ENCODE results near the gene LRRC59. TPM values are rescaled to one million over a fixed set of nuclear protein-coding genes. Genes with fewer than 3 reads are reported as not detected.

Gene LRRC59
- total and polyA plus RNA-seq, 2 donors (not counting 1 experiment from before 2014, with no cell fraction given): 27.7 to 31.2 TPM

DNA sequence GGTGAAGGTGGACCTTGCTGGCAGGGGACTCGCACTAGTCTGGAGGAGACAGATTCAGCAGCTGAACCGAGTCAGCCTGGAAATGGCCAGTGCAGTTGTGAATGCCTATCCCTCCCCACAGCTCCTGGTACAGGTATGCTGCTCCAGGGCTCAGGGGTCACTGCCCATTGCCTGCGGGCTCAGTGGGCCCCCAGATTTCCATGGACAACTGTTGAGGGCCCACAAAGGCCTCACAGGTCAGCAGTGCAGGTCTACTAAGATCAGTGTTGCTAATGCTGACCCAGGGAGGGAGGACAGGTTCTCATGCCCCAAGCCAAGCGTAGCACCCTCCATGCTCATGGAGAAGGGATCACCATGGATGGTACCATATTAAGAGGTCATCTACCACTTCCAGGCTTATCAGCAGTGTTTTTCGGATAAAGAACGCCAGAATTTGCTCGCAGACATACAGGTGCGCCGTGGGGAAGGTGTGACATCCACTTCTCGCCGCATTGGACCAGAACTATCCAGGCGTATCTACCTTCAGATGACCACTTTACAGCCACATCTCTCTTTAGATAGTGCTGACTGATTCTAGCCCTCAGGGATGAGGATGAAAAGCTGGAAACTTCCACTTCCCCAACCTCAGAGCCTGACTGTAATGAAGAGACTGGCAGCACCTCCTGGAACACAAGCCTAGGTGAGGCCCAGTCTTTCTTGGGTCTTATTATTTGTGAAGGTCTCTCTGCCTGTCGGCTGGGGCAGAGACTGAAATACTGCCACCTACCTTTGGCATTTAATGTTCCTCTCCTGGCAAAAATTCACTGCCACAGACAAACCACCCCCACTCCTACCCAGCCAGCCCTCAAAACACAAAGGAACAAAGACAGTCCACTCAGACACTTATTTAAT is 16.7 kb downstream of the LRRC59 start:
- Histone ChIP-seq H3K4me1 (ENCODE audit: control insufficient read depth in 2 of 2, insufficient read depth in 2 of 2, low read length in 2 of 2) (no peaks in the 10 kb centered on the region), H3K27ac (ENCODE audit: low read length in 2 of 2) (no peak overlapping the region), H3K79me2 (ENCODE audit: control insufficient read depth, insufficient read depth, low read length) (no peaks in the 10 kb centered on the region), H3K9ac (ENCODE audit: low read length) (no peak overlapping the region), H3K36me3 (replicated peaks in 1 of 2; ENCODE audit: control extremely low read depth in 1 of 2, control insufficient read depth in 1 of 2, extremely low read depth in 1 of 2, insufficient read depth in 2 of 2, low read length in 1 of 2) (peaks cover 16 to 48% of the 10 kb centered on the region in 2 experiments), H3K4me3 (ENCODE audit: control extremely low read depth in 1 of 5, extremely low read depth in 1 of 5, insufficient read depth in 1 of 5, low read depth in 2 of 5, low read length in 4 of 5) (no peak overlapping the region), H3K27me3 (replicated peaks in 1 of 4; ENCODE audit: control extremely low read depth in 1 of 4, control insufficient read depth in 3 of 4, insufficient read depth in 4 of 4, low read length in 3 of 4) (no peaks in the 10 kb centered on the region), H3K4me2 (replicated peaks; ENCODE audit: low read depth, low read length, poor library complexity, severe bottlenecking) (no peak overlapping the region), H4K20me1 (ENCODE audit: control insufficient read depth, insufficient read depth, low read length, poor library complexity, severe bottlenecking) (no peaks in the 10 kb centered on the region), H2AFZ (ENCODE audit: insufficient read depth, low read depth, low read length, poor library complexity, severe bottlenecking) (no peak overlapping the region), H3K9me3 (ENCODE audit: control extremely low read depth in 1 of 3, control insufficient read depth in 2 of 3, insufficient read depth in 1 of 3, low read length in 2 of 3) (no peaks in the 10 kb centered on the region)
- no peak for ATAC-seq (ENCODE audit: low read depth)
- no peak for DNase-seq
- no peaks in the 10 kb centered on the region for H3K27me3 Mint-ChIP-seq
- 97% methylated on average over 9 of the region's 13 CpGs for WGBS (ENCODE audit: insufficient coverage)
- no peak overlapping the region for H3K27ac Mint-ChIP-seq
- H3K4me1 Mint-ChIP-seq: no peaks in the 10 kb centered on the region
- POLR2A ChIA-PET: interaction anchor here (1.6 kb wide), 1 partner anchor 17 kb away, joined by 4 read pairs; the partner anchor contains the start of gene LRRC59
- H3K4me3 Mint-ChIP-seq: no peak overlapping the region
- TF ChIP-seq, protein P1, sequence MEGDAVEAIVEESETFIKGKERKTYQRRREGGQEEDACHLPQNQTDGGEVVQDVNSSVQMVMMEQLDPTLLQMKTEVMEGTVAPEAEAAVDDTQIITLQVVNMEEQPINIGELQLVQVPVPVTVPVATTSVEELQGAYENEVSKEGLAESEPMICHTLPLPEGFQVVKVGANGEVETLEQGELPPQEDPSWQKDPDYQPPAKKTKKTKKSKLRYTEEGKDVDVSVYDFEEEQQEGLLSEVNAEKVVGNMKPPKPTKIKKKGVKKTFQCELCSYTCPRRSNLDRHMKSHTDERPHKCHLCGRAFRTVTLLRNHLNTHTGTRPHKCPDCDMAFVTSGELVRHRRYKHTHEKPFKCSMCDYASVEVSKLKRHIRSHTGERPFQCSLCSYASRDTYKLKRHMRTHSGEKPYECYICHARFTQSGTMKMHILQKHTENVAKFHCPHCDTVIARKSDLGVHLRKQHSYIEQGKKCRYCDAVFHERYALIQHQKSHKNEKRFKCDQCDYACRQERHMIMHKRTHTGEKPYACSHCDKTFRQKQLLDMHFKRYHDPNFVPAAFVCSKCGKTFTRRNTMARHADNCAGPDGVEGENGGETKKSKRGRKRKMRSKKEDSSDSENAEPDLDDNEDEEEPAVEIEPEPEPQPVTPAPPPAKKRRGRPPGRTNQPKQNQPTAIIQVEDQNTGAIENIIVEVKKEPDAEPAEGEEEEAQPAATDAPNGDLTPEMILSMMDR (IDR thresholded peaks at IDR 0.05): no peak
- no peak for TF ChIP-seq EZH2 (IDR thresholded peaks at IDR 0.05; ENCODE audit: borderline replicate concordance, insufficient read depth, low read depth, low read length, poor library complexity, severe bottlenecking)
- CTCF ChIA-PET: interaction anchor here (1.5 to 3.3 kb wide), 3 partner anchors 15 to 18 kb away, joined by 4 to 15 read pairs (median 7); partner anchors contain the start of gene LRRC59
- intact Hi-C loops (cut with micrococcal nuclease): no loop called here
- no peaks in the 10 kb centered on the region for H3K9me3 Mint-ChIP-seq (ENCODE audit: insufficient read depth)

Data from B cell (primary cell).